A549 (cell line): ENCODE measurements around the gene BTBD6.

Source experiments
- CEBPB ChIP-seq, 2 experiments: fragments of >200 bp in 1 of 2; sonication (Bioruptor Twin) in 1 of 2; formaldehyde crosslinking in 1 of 2; IDR thresholded peaks; 2 replicates each; pipeline ENCODE4 v1.6.1; 2012 to 2016
- ESRRA ChIP-seq: fragments of 150-350 bp; IDR thresholded peaks from 2 replicates; pipeline ENCODE4 v1.6.1; 2014; ENCODE audit warnings: mild to moderate bottlenecking, low read length, borderline replicate concordance
- KDM5A ChIP-seq: fragments of 200-600 bp; sonication (generic); IDR thresholded peaks from 2 replicates; pipeline ENCODE4 v1.6.1; 2016; ENCODE audit warnings: antibody characterized with exemption, mild to moderate bottlenecking
- NR3C1 ChIP-seq: fragments of >200 bp; sonication (Bioruptor Twin); formaldehyde crosslinking; IDR thresholded peaks from 3 replicates; pipeline ENCODE4 v1.6.1; 2017
- POLR2A ChIP-seq: IDR thresholded peaks from 2 replicates; pipeline ENCODE4 v1.6.1; 2012; ENCODE audit warnings: mild to moderate bottlenecking, low read length
- RAD21 ChIP-seq, 2 experiments: fragments of >200 bp in 1 of 2; sonication (Bioruptor Twin) in 1 of 2; formaldehyde crosslinking in 1 of 2; IDR thresholded peaks in 1 of 2; conservative IDR thresholded peaks in 1 of 2; 2 replicates in 1 of 2; 3 replicates in 1 of 2; pipeline ENCODE4 v1.6.1; 2012 to 2018; ENCODE audit warnings: inconsistent platforms in 1 of 2
- TF ChIP-seq, protein P1 (sequence below): fragments of >200 bp; sonication (Bioruptor Twin); formaldehyde crosslinking; IDR thresholded peaks from 3 replicates; pipeline ENCODE4 v1.5.1; 2016

DNA sequence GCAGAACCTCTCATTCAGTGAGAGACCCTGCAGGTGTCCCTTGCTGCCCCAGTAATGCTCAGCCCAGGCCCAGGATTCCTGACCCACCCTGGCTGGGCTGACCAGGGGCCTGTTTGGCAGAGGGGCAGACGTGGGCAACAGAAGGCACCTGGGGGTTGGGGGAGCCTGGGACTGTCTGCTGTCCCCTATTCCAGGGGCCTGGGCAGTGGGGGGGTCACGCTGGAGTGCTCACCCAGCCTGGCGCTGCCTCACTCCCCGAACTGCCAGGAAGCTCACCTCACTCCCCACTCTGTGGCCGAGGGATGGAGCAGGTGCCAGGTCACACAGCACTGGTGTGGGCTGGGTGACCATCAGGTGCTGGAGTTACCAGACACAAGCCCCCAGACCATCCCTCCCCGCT is 44.6 kb upstream of the BTBD6 start:
- TF ChIP-seq KDM5A: no peak
- TF ChIP-seq, protein P1, sequence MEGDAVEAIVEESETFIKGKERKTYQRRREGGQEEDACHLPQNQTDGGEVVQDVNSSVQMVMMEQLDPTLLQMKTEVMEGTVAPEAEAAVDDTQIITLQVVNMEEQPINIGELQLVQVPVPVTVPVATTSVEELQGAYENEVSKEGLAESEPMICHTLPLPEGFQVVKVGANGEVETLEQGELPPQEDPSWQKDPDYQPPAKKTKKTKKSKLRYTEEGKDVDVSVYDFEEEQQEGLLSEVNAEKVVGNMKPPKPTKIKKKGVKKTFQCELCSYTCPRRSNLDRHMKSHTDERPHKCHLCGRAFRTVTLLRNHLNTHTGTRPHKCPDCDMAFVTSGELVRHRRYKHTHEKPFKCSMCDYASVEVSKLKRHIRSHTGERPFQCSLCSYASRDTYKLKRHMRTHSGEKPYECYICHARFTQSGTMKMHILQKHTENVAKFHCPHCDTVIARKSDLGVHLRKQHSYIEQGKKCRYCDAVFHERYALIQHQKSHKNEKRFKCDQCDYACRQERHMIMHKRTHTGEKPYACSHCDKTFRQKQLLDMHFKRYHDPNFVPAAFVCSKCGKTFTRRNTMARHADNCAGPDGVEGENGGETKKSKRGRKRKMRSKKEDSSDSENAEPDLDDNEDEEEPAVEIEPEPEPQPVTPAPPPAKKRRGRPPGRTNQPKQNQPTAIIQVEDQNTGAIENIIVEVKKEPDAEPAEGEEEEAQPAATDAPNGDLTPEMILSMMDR: no peak
- no peak for TF ChIP-seq POLR2A
- TF ChIP-seq NR3C1: no peak
- TF ChIP-seq ESRRA: no peak
- no peak for TF ChIP-seq RAD21 (conservative IDR thresholded peaks at IDR 0.05 in 1 of 2, IDR thresholded peaks at IDR 0.05 in 1 of 2)
- TF ChIP-seq CEBPB (IDR thresholded peaks at IDR 0.05): no peak
